ACC112 (cell line): Measurements from ENCODE around the gene ANKRD11.
A peak's percentile ranks its signal among the peaks of the same experiment; 100 is the strongest.

Experiments used
- H2AFZ ChIP-seq: fragments of 200-600 bp; sonication (generic); one replicate; pipeline ENCODE4 v1.6.0; 2017; ENCODE audit warnings: antibody characterized with exemption, low read length; ENCODE audit not compliant: unreplicated experiment
- H3K27ac ChIP-seq: fragments of 200-600 bp; sonication (generic); 2 replicates; pipeline ENCODE4 v1.5.1; 2014; ENCODE audit warnings: low read depth, mild to moderate bottlenecking, antibody characterized with exemption, low read length, moderate library complexity
- H3K27me3 ChIP-seq: fragments of 200-600 bp; sonication (generic); 2 replicates; pipeline ENCODE4 v1.6.1; 2014; ENCODE audit warnings: mild to moderate bottlenecking, antibody characterized with exemption, low read length, moderate library complexity, mixed read lengths; ENCODE audit not compliant: insufficient read depth
- H3K36me3 ChIP-seq: fragments of 200-600 bp; sonication (generic); 2 replicates; pipeline ENCODE4 v1.6.1; 2016; ENCODE audit warnings: mild to moderate bottlenecking, antibody characterized with exemption, low read length, moderate library complexity, mixed read lengths; ENCODE audit not compliant: insufficient read depth
- H3K4me1 ChIP-seq: fragments of 200-600 bp; sonication (generic); one replicate; pipeline ENCODE4 v1.6.1; 2016; ENCODE audit warnings: low read length, mixed read lengths; ENCODE audit not compliant: insufficient read depth, unreplicated experiment, control insufficient read depth
- H3K4me3 ChIP-seq: fragments of 200-600 bp; sonication (generic); 2 replicates; pipeline ENCODE4 v1.5.1; 2014; ENCODE audit warnings: mild to moderate bottlenecking, low read depth, low read length
- H3K79me2 ChIP-seq: fragments of 200-600 bp; sonication (generic); one replicate; pipeline ENCODE4 v1.6.0; 2016; ENCODE audit warnings: low read length; ENCODE audit not compliant: control insufficient read depth, unreplicated experiment, insufficient read depth

Gene ANKRD11

DNA sequence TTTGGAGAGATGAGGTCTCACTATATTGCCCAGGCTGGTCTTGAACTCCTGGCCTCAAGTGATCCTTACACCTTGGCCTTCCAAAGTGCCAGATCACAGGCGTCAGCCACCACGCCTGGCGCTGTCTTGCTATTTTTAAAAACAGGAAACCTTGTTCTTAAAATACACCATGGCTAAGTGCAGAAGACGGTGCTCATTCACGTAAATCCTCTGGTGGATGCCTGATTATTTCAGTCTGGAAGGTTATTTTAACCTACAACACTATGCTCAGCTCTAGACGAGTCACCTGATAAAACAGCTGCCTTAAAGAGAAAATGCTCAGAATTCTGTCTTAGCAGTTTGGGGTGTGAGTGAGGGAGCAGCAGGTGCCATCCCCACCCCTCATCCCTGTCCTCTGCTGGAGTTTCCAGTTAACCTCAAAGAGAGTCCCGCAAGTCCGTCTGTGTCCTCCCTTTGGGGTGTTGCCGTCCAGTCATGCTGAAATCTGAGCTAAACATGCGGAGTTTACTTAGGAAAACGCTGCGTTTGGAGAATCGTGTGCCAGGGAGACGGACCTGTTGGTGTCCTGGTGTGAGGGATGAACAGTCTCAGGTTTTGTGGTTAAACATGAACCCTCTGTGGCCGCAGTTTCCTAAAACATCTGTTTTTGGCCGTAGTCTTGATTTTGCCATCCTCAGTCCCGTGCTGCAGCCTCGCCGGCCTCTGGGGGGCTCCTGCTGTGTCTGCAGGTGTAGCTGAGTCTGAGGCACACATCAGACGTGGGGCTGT is 35.0 kb upstream of the ANKRD11 start:
- Histone ChIP-seq H3K27ac (no peak overlapping the region), H3K4me3 (no peak overlapping the region), H3K27me3 (no peaks in the 10 kb centered on the region), H3K4me1 (no peaks in the 10 kb centered on the region), H3K36me3 (peaks cover 21% of the 10 kb centered on the region; the same call in 1 of the 2 replicates), H2AFZ (no peak overlapping the region), H3K79me2 (peaks cover 26% of the 10 kb centered on the region)

GRCh38 chr16:89523680-89524344 is 33.5 kb upstream of the ANKRD11 start:
- H3K27ac ChIP-seq = no peak overlapping the region
- H3K36me3 ChIP-seq = peaks cover 21% of the 10 kb centered on the region; the same call in 1 of the 2 replicates
- H2AFZ ChIP-seq = no peak overlapping the region
- H3K4me1 ChIP-seq = no peaks in the 10 kb centered on the region
- peaks cover 31% of the 10 kb centered on the region for H3K79me2 ChIP-seq
- no peaks in the 10 kb centered on the region for H3K27me3 ChIP-seq
- no peak overlapping the region for H3K4me3 ChIP-seq

DNA sequence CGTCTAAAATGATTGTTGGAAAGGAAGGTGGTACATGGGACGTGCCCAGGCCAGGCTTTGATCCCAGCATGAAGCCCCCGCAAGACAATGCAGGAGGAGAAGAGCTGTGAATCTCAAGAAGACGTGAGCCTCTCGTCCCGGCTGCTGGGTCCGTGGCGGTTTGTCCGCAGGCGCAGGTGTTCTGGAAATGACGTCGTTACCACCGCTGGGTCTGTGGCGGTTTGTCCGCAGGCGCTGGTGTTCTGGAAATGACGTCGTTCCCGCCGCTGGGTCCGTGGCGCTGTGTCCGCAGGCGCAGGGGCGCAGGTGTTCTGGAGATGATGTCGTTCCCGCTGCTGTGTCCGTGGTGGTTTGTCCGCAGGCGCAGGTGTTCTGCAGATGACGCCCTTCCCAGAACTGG is 31.9 kb upstream of the ANKRD11 start:
- H3K36me3 ChIP-seq = peaks cover 28% of the 10 kb centered on the region
- peaks cover 41% of the 10 kb centered on the region for H3K79me2 ChIP-seq

GRCh38 chr16:89519881-89520280 is 29.5 kb upstream of the ANKRD11 start:
- no peak overlapping the region for H3K27ac ChIP-seq
- H2AFZ ChIP-seq = no peak overlapping the region
- H3K27me3 ChIP-seq = no peaks in the 10 kb centered on the region
- H3K79me2 ChIP-seq = peaks cover 43% of the 10 kb centered on the region
- peaks cover 30% of the 10 kb centered on the region for H3K36me3 ChIP-seq
- H3K4me1 ChIP-seq = no peaks in the 10 kb centered on the region
- no peak overlapping the region for H3K4me3 ChIP-seq

More for the DNA sequence above, 31.9 kb upstream of the ANKRD11 start:
- no peak overlapping the region for H3K27ac ChIP-seq
- H3K4me1 ChIP-seq = no peaks in the 10 kb centered on the region
- no peak overlapping the region for H3K4me3 ChIP-seq
- no peaks in the 10 kb centered on the region for H3K27me3 ChIP-seq
- H2AFZ ChIP-seq = no peak overlapping the region

DNA sequence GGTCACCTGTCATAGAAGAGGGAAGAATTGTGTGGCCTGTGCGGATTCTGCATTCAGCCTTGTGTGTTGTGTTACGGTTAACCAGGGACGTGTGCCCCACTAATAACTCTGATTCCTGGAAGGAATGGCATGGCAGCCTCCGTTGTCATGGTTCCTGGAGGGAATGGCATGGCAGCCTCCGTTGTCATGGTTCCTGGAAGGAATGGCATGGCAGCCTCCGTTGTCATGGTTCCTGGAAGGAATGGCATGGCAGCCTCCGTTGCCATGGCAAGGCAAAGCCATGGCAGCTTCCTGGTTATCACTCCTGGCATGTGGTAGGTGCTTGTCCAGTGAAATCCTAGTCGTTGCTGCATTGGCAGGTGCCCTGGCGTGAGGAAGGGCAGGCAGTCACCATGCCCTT is 26.8 kb upstream of the ANKRD11 start:
- no peak overlapping the region for H3K27ac ChIP-seq
- H3K4me1 ChIP-seq = no peaks in the 10 kb centered on the region
- H3K79me2 ChIP-seq = peaks cover 38% of the 10 kb centered on the region
- H3K4me3 ChIP-seq = no peak overlapping the region
- no peak overlapping the region for H2AFZ ChIP-seq
- H3K36me3 ChIP-seq = peaks cover 34% of the 10 kb centered on the region
- no peaks in the 10 kb centered on the region for H3K27me3 ChIP-seq

- Histone ChIP-seq H3K4me1 (no peaks in the 10 kb centered on the region), H3K27ac (no peak overlapping the region), H3K79me2 (peaks cover 50% of the 10 kb centered on the region), H3K27me3 (no peaks in the 10 kb centered on the region), H2AFZ (no peak overlapping the region), H3K36me3 (peaks cover 27% of the 10 kb centered on the region), H3K4me3 (no peak overlapping the region)
Measured at GRCh38 chr16:89512453-89512852, 22.1 kb upstream of the ANKRD11 start.

DNA sequence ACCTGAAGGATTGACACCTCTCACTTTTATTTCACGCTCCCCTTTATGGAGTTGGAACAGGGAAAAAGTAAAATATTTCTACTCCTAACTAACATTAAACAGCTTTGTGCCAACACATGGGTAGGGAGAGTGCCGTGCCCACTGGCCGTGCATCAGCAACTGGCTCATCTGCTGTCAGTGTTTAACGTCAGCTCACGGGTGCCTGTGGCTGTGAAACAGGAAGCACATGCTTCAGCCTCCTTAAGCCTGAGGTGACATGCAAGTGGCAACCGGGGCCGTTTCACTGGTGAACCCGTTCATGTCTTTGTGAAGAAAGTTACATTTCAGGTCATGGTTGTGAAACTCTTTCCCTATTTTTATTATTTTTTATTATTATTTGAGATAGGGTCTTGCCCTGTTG is 21.0 kb upstream of the ANKRD11 start:
- Histone ChIP-seq H3K36me3 (peaks cover 23% of the 10 kb centered on the region), H3K79me2 (peaks cover 55% of the 10 kb centered on the region), H3K27ac (no peak overlapping the region), H3K4me1 (peaks cover under 1% of the 10 kb centered on the region), H3K27me3 (no peaks in the 10 kb centered on the region), H2AFZ (no peak overlapping the region), H3K4me3 (no peak overlapping the region)

- no peaks in the 10 kb centered on the region for H3K27me3 ChIP-seq
- no peak overlapping the region for H3K4me3 ChIP-seq
- H3K79me2 ChIP-seq = peaks cover 50% of the 10 kb centered on the region
- H2AFZ ChIP-seq = no peak overlapping the region
- peaks cover 9% of the 10 kb centered on the region for H3K4me1 ChIP-seq
- H3K36me3 ChIP-seq = peaks cover 18% of the 10 kb centered on the region
- H3K27ac ChIP-seq = no peak overlapping the region
Measured at GRCh38 chr16:89510526-89510925, 20.2 kb upstream of the ANKRD11 start.

GRCh38 chr16:89507834-89508590 is 17.7 kb upstream of the ANKRD11 start, which contains the start of gene SPG7:
TSS of gene SPG7 (plus strand) at chr16:89508403. CDS start at chr16:89508418, 15 bp downstream.
- peak within 1 kb of the TSS; percentile 86 for H3K4me3 ChIP-seq
- H3K27me3 ChIP-seq = no peaks in the 10 kb centered on the region
- H3K79me2 ChIP-seq = peaks cover 46% of the 10 kb centered on the region
- peak within 1 kb of the TSS; percentile 48 for H2AFZ ChIP-seq
- peak within 1 kb of the TSS; percentile 97 for H3K27ac ChIP-seq
- peaks cover 11% of the 10 kb centered on the region for H3K36me3 ChIP-seq
- peaks cover 21% of the 10 kb centered on the region for H3K4me1 ChIP-seq

DNA sequence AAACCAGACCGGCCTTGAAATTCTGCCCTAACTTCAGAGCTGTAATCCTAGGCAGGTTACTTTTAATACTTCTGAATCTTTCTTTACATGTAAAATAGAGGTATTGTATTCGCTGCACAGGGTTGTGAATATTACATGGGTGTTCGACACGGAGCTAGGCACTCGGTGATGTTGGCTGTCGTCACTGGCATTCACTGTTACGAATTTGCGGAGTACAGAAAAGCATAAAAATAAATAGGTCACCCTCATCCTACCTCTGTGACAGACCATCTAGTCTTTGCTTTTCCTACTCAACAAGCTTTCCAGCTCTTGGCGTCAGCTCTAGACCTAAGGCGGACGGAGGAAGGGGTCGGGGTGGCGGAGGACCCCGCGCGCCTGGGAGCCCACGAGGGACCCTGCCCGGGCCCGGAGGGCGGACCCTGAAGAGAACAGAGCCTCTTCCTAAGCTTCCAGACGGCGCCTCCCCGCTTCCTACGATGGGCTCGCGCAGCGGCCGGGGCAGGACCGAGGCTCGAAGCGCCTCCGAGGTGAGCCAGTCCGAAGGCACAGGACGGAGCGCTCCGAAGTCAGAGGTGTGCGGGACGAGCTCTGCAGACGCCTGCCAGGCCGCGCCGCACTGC is 17.0 kb upstream of the ANKRD11 start:
- peaks cover 46% of the 10 kb centered on the region for H3K79me2 ChIP-seq
- peak overlapping the region; percentile 97 for H3K27ac ChIP-seq
- peaks cover 25% of the 10 kb centered on the region for H3K4me1 ChIP-seq
- H3K27me3 ChIP-seq = no peaks in the 10 kb centered on the region
- peak overlapping the region; percentile 48 for H2AFZ ChIP-seq
- peaks cover 11% of the 10 kb centered on the region for H3K36me3 ChIP-seq
- peak overlapping the region; percentile 86 for H3K4me3 ChIP-seq
